Hepatocyte (in vitro differentiated cells): ENCODE data around the gene LARP4B.

Experiments used
- CTCF ChIP-seq: fragments of 200-600 bp; sonication (generic); IDR thresholded peaks from 2 replicates; pipeline ENCODE4 v1.5.1; 2016; ENCODE audit warnings: antibody characterized with exemption, mild to moderate bottlenecking; ENCODE audit not compliant: poor library complexity
- EZH2 ChIP-seq: fragments of 200-600 bp; sonication (generic); IDR thresholded peaks from 2 replicates; pipeline ENCODE4 v1.6.1; 2016; ENCODE audit warnings: antibody characterized with exemption, mild to moderate bottlenecking, borderline replicate concordance
- EZH2phosphoT487 ChIP-seq: fragments of 200-600 bp; sonication (generic); IDR thresholded peaks from one replicate; pipeline ENCODE4 v1.6.1; 2018; ENCODE audit warnings: antibody characterized with exemption, mild to moderate bottlenecking, low read depth, moderate library complexity; ENCODE audit not compliant: unreplicated experiment, severe bottlenecking

DNA sequence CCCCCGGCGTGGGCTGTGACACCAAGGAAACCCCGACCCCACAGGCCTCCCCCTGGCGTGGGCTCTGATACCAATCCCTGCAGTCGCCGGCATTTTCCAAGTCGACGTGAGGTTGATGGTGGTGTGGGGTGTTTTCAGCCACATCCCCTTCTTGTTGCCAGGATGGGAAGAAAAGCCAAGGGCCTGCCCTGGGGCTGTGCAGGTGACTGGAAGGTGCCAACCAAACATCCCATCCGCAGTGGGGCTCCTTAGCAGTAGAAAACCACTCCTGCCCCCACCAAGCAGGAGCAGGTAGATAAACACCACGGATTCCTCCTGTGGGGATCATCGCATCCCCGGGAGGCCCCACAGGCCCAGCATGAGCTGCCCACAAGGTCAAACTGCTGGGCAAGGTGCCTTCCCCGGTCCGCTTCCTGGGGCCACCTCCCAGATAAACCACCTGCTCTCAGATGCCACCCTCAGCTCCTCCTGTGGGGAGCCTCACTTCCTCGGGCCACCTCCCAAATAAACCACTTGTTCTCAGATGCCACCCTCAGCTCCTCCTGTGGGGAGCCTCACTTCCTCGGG lies 153.5 kb downstream of the LARP4B start:
- TF ChIP-seq CTCF (no peak), EZH2 (no peak), EZH2phosphoT487 (no peak)
